ENCODE measurements around the gene CNDP1.
A peak's percentile ranks its signal among the peaks of the same experiment; 100 is the strongest.

The CNDP1 gene

DNA sequence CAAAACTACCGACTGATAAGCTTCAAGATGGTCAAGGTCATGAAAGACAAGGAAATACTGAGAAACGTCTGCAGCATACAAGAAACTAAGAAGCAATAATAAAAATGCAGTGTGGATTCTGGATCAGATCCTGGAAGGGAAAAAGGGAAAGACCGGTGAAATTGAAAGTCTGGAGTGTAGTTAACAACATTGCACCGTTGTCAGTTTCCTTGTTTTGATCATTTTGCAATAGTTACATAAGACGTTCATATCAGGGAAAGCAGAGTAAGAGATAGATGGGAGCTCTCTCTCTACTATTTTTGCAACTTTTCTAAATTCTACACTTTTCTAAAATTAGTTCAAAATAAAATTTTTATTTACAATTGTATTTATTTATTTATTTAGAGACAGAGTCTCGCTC lies 48.3 kb downstream of the CNDP1 start:
- DNase-seq (ENCODE audit: low read depth), result no peak

DNA sequence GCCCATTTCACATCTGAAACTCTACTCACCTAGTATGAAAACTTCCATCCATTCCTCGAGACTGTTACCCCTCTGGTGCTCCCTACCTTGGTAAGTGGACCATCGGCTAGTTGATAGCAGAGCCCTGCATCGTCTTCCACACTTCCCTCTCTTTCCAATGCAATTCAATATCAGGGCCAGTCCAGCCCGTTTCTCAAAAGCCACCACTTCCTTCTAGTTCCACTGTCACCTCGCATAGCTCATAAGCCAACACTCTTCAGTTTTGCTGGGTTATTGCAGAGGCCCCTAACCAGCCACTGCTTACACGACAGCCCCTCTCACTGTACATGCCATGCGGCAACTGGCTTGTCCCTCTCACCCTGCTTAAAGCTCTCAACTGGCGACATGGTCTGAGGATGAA lies 53.1 kb downstream of the CNDP1 start:
- no peak for DNase-seq (ENCODE audit: low read depth)

DNA sequence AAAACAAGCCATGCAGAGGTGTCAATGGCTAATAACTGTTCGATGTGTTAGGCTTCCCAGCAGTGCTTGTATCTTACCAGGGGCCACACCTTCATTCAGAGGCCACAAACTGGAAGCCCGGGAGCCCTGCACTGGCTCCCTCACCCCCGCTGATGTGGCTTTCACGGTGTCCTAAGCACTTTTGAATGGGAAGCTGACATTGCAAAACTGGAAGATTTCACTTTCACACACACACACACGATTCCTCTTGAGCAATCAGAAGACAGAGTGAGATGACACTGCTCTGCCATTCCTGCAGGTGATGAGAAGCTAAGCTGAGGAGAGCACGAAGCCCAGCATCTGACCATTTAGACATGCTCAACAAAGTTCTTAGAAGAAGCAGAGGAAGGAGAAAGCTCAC lies 54.7 kb downstream of the CNDP1 start:
- DNase-seq (ENCODE audit: low read depth), result no peak

DNA sequence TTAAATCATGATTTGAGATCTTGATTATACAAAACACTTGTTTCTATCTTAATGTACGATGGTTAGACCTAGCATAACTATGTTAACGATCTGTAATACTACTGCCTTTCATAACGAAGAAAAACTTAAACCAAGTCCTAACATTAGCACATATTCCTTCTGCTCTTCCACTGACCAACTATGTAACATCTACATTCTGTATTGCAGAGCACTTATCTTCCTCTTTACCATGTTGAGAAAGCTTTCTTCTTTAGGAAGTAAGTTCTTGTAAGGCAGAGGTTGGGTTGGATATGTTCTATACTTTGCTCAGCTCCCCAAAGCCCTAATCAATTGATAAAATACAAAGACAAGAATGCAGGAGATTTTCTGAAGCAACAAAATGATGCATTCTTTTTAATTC lies 55.5 kb downstream of the CNDP1 start:
- no peak for DNase-seq (ENCODE audit: low read depth)

DNA sequence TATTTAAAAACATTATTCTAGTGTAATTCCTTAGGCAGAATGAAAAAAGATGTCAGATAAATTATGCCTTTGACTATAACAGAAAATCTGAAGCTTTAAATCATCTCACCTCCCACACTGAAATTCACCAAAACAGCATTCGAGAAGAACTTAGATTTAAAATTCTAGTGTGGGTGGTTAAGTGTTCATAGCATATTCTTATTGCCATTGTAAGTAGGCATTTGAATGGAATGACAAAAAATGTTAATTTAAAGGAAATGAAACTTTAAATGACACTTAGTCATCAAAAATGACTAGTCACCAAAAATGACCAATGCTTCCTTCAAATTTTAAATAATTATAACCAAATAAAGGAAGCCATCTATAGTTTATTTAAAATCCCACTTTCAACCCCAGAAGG lies 56.4 kb downstream of the CNDP1 start:
- no peak for DNase-seq (ENCODE audit: low read depth)

DNA sequence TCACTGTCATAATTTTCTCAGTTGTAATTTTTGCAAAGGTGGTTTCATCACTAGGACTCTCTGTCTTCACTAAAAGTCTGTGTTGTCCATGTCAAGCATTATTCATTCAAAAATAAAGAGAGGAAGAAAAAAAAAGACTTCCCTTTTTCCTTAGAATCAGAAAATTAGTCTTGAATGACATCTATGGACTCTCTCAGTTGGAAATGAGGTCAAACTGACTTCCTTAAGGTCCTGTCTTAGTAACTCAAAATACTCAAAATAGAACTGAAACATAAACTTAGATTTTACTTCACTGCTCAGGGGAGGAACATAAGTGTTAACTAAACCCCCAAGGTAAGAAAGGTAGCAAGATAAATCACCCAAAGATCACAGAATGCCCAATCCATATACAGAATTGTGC lies 61.1 kb downstream of the CNDP1 start:
- no peak for DNase-seq (ENCODE audit: low read depth)

DNA sequence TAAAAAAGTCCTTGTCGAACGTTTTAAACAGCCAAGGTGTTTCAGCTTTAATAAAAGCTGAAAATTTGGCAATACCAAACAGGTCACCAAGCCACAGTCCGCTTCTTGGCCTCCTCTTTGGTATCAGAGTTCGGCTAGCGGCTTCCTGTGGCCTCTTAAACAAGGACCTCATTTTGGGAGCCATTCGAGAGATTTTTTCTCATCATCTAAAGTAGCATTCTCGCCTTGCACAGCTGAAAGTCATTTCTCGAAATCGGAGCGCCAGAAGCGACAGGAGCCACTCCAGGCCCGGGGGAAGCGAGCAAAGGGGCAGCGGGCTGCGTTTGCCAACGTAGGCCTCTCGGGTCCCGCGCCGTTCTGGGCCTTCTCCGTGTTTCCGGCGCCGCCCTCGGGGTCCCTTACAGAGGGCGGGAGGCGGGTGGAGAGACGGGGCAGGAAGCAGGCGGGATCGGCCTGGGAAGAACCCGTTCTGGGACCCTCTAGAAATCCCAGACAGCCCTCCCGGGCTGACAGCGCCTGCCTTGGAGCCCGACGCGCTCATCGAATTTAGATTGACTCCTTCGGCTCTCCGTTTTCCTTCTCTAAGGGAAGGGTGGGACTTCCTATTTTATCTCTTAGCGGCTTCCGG lies 62.8 kb downstream of the CNDP1 start:
- no peak for DNase-seq (ENCODE audit: low read depth)

DNA sequence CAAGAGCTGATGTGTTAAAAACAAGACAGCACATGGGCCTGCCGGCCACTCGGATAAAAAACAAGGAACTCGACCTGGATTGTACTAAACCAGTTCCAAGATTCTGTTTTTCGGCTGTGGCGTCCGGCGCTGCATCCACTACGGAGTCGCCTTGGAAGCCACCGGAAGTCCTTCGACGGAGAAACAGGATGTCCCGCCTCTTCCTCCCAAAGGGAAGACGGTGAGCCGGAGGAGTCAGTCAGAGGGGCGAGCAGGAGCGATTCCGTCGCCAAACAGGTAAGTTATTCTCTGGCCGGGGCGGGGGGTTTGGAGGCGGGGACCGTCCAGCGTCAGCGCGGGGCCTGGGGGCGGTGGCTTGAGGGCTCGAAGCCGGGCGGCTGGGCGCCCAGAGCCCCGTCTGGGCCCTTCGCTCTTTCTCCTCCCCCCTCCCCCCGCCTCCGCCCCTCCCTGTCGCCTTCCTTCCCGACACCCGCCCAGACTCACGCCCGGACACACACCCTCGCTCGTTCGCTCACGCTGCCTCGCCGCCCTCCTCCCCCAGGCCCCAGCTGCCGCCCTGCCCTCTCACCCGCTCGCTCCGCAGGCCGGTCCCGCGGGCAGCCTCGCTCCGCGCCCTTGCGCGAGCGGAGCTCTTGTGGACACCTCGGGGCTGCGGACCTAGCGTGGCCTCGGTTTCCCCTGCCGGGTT lies 63.5 kb downstream of the CNDP1 start, which contains the start of gene ZNF407:
ZNF407 (plus strand) TSS at position 209 of the 688 bp plus-strand sequence. CDS start 33,150 bp downstream, outside the sequence.
- DNase-seq (ENCODE audit: low read depth), result peak; percentile 65

DNA sequence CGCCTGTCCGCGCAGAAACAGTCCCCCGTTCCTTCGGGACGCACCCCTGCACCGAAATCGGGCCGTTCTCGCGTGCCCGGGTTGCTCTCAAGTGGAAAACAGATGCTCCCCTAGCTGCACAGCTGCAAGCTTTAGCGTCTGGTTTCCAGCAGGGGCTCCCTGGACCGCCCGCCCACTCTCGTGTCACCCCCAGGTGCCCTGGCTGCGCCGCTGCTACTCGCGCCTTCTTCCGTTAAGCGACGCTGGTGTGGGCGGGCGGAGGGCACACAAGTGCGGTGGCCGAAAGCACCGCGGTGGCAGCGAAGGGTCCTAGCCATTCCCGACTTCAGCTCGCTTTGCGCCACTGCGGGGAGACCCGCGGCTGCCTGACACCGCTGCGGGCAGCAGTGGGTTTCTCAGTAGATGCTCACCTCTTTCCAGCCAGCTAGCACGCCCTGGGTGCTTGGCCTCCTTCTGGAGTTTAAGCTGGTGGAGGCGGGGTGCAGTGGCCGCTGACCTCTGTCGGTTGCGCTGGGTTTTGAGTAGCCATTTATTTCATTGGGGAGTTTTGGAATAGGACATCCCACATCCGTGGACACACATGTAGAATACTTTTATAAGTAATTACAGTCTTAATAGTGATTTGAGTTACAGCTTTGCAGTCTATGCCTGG lies 64.2 kb downstream of the CNDP1 start:
- DNase-seq (ENCODE audit: low read depth), result no peak

DNA sequence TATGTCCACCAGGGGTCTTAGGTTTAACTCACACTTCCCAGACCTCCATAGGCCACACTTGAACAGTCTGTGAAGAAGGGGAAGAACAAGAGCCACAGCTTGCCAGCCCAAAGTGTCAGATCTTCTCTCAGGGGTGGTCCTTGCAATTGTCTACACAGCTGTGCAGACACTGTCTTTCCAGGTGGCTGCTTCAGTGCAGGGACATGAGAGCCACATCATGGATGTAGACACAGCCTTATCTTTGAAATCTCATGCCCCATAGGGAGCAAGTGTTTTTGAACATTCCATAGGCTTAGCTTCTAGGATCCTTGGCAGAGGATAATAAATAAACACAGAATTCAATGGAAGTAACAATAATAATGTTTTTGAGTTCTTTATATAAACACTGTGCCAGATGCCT lies 70.1 kb downstream of the CNDP1 start:
- DNase-seq (ENCODE audit: low read depth), result no peak

DNA sequence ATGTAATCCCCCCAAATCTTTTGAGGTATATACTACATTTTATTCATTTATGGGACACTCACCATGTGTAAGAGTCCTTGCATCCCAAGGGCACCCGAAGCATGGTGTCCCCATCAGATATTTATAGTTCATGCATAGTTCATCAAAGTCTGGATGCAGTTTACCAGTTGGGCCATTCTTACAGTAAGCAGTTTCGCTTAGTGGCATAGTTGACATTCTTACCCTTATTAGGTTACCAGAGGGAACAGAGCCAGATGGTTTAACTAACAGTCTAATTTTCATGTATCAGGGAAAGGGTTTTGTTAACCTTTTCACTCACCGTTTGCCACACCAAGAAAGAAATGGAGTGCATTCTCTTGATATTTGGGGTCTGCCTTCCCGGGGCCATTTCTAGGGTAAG lies 70.5 kb downstream of the CNDP1 start:
- DNase-seq (ENCODE audit: low read depth), result no peak

DNA sequence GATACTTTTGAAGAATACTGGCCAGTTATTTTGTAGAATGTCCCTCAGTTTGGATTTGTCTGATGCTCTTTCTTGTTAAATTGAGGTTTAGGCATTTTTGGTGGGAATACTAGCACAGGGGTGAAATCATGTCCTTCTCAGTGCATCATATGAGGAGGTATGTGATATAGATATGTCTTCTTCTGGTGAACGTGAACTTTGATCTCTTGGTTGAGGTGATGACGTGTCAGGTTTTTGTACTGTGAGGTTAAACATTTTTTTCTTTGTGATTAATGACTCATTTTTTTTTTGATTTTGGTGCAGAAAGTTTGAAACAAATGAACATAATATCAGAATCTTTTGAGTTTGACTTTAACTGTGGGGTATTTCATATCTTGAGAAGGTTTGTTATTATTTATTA lies 74.4 kb downstream of the CNDP1 start:
- DNase-seq (ENCODE audit: low read depth), result no peak

DNA sequence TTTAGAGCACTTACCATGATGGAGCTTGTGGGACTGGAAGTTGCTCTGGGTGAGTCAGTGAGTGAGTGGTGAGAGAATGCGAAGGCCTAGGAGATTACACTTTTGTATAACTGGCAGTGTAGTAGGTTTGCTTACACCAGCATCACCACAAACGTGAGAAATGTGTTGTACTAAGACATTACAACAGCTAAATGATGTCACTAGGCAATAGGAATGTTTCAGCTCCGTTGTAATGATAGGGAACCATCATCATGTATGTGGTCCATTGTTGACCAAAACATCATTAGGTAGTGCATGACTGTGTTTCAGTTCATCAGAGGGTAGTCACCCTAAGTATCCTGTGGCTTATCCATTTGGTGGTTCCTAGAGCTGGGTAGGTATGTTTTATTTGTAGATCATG lies 75.2 kb downstream of the CNDP1 start:
- no peak for DNase-seq (ENCODE audit: low read depth)

DNA sequence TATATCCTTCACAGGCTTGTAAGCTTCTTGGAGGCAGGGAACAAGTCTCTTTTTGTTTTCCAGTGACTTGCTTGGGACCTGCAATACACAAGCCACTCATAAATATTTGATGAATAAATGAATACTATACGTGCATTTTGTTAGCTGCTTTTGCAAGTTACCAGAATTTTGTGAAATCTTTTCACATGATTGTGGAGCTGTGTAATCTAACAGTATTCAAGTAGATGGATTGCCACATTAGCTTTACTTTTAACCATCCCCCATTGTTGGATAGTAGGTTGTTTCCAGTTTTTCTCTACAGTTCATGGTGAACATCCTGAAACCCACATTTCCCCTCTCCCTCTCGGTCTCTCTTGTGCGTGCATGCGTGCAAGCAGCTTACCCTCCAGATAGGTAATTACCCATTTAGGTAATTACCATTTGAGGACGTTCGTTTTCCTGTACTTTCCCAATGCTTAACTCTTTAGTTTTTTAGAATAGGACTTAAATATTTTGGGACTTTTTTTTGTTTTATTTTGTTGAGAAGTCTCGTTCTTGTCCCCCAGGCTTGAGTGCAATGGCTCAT lies 75.8 kb downstream of the CNDP1 start:
- no peak for DNase-seq (ENCODE audit: low read depth)

DNA sequence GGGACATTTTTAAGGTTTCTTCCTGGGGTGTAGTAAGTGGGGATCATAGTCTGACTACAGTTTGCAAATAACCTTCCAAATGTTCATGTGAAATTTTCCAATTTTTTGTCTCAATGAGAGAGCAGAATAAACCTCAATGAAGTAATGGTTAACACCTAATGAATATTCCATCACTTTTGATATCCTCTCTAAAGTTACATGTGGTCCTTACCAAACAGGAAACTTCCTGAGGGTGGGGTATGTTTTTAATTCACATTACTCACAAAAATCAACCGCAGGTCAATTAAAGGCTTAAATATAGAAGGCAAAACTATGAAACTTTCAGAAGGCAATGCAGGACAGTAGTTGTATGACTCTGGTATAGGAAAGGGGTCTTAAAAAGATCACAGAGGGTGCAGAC lies 76.6 kb downstream of the CNDP1 start:
- no peak for DNase-seq (ENCODE audit: low read depth)

DNA sequence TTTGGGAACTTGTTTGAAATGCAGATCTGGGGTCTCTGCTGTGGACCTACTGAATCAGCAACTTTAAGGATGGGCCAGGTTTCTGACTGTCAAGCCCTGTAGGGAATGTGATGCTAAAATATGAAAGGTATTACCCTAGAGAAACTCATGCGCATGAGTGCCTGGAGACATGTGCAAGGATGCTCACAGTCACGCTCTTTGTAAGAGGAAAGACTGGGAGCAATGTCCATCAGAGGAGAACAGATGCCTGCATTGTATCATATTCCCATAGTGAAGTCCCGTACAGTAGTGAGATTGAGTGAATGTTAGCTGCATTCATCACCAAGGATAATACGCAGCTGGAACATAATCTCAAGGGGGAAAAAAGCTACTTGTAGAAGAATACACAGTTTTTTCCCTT lies 77.5 kb downstream of the CNDP1 start:
- no peak for DNase-seq (ENCODE audit: low read depth)

DNA sequence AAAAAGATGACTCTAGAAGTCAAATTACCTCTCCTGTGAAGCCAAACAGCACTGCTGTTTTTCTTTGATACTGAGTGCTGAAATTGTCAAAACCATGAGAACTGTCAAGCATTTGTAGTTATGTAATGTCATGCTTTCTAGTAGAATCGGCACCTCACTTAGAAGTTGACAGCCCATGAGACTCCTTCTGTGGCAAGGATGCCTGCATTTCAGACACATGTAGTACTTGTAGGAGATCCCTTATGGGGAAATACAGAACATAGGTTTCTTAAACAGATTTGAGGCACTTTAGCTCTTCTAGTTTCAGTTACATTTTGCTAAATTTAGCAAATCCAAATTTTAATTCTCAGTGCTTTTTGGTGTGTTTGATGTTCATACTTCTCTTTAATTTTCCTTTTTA lies 79.1 kb downstream of the CNDP1 start:
- no peak for DNase-seq (ENCODE audit: low read depth)

DNA sequence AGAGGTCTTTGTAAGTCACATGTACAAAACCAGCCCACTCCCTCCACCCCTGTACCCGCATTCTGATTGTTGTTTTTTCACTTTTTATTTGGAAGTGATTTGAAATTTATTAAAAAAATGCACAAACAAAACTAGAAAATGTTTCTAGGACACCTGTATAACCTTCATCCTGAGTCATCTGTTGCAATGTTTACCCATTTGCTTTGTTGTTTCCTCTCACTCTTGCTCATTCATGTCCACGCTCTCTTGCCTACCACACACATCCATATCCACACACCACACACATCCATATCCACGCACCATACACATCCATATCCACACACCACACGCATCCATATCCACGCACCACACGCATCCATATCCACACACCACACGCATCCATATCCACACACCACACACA lies 82.2 kb downstream of the CNDP1 start:
- no peak for DNase-seq (ENCODE audit: low read depth)

DNA sequence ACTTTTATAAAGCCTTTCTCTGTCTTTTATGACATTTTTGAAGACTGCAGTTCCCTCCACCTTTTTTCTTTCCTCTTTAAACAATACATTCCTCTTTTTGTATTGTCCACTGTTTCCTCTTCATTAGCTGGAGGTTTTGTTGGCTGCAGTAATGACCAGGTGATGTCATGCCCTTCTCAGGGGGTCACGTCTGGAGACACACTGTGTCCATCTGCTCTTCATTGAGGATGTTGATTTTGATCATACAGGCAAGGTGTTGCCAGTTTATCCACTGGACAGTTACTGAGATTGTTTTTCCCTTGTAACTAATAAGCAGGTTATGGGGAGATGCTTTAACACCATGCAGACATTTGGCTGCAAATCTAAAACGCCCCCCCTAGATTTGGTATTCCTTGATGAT lies 83.2 kb downstream of the CNDP1 start:
- DNase-seq (ENCODE audit: low read depth), result no peak

DNA sequence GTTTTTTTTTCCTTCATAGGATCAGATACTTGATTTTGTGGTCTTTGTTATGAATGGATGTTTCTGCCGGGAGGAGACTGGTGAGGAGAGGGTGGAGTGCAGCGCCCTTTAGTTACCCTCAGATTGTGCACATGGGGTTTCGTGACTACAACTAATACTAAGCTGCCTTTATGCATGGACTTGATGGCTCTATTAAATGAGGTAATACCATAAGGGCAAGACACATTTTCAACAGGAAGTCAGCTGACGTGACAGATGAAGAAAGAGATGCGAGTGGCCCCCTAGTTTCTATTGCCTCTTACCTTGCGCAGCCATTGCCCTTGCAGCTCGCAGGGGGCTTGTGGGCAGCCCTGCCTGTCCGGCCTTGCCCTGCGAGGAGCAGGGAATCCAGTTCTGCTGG lies 87.8 kb downstream of the CNDP1 start:
- no peak for DNase-seq (ENCODE audit: low read depth)

DNA sequence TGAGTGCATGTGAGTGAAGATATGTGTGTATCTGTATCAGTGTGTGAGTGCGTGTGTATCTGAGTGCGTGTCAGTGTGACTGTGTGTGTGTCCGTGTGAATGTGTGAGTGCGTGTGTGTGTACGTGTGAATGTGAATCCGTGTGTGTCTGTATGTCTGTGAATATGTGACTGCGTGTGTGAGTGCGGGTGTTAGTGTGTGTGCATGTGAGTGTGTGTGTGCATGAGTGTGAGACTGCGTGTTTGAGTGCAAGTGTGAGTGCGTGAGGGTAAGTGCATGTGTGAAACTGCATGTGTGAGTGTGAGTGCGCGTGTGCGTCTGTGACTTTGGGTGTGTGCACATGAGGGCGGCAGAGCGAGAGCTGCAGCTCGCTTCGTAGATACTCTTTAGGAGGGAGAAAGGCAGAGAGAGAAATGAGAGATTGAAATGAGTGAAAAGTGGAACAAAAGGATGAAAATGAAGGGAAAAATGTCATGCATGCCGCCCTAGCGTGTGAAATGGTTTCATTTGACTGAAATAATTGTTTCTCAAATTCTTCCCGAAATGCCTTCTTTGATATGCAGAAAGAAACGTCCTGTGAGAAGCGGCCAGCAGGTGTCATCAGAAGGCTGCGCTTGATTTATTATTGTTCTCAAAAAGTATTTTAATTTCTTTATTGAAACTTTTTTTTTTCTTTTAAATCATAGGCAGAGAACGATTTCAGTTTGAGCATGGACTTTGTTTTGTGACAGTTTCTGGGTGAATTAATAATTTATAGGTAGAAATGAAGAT lies 88.9 kb downstream of the CNDP1 start:
- DNase-seq (ENCODE audit: low read depth), result no peak

DNA sequence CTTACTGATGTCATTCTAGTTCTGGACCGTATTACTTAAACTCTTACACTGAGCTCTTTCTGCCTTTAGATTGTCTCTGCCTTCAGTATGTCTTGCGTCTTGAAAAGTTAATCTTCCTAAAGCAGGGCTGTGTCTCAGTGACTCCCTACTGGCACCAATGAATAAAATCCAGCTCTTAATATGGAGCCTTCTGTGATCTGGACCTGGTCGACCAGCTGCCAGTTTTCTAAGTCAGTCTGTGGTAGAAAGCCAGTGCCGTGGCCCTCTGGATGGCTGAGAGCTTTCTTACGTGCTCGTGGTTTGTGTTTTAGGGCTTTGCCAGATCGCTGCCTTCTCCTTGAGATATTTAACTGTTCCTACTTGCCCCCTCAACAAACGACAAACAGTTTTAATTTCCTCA lies 90.2 kb downstream of the CNDP1 start:
- no peak for DNase-seq (ENCODE audit: low read depth)

DNA sequence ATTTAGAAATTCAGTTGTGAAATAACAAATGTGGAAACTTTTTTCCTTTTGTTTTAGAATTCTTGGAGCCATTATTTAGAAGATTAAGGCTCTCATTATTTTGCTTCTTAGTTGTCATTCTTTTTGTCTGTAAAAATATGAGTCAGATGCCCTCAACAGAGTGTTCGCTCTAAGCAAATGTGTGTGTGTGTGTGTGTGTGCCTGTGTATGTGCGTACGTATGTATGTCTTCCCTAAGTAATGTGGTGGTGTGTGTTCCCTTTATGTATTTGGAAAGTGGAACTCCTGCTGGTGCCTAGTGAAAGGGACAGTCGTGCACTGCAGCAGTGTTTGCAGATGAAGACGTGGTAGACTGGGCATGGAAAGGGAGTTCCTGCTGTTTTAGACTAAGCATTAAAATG lies 90.9 kb downstream of the CNDP1 start:
- DNase-seq (ENCODE audit: low read depth), result no peak
